Kidney capillary endothelial cell (primary cell): ENCODE data around the gene BATF3.

Experiments used
- DNase-seq: peaks from one replicate; pipeline ENCODE4 v3.0.0-alpha.2; 2018; ENCODE audit warnings: low spot score

BATF3 gene

GRCh38 chr1:212703991-212704564, 4.4 kb upstream of the BATF3 start:
- DNase-seq, result no peak

GRCh38 chr1:212702672-212703071, 3.0 kb upstream of the BATF3 start:
- DNase-seq, result no peak

GRCh38 chr1:212701910-212702309, 2.3 kb upstream of the BATF3 start:
- DNase-seq, result no peak

GRCh38 chr1:212700892-212701819, 1.5 kb upstream of the BATF3 start:
- DNase-seq, result no peak

GRCh38 chr1:212700223-212700891, 717 bp upstream of the BATF3 start:
- DNase-seq, result no peak

- no peak for DNase-seq
Observed at GRCh38 chr1:212699104-212699624, 476 bp downstream of the BATF3 start.

GRCh38 chr1:212698467-212699103, 1.1 kb downstream of the BATF3 start:
- no peak for DNase-seq

GRCh38 chr1:212696721-212697331, 2.8 kb downstream of the BATF3 start:
- no peak for DNase-seq

GRCh38 chr1:212692774-212693644, 6.6 kb downstream of the BATF3 start:
- DNase-seq, result no peak

GRCh38 chr1:212691561-212692071, 8.0 kb downstream of the BATF3 start:
- DNase-seq, result no peak

- no peak for DNase-seq
Observed at GRCh38 chr1:212690816-212691403, 8.7 kb downstream of the BATF3 start.

- DNase-seq, result no peak
Observed at GRCh38 chr1:212689758-212690529, 9.7 kb downstream of the BATF3 start.

GRCh38 chr1:212689196-212689725, 10.4 kb downstream of the BATF3 start:
- DNase-seq, result no peak

GRCh38 chr1:212688341-212689047, 11.1 kb downstream of the BATF3 start:
- no peak for DNase-seq

- no peak for DNase-seq
Observed at GRCh38 chr1:212687811-212688210, 11.8 kb downstream of the BATF3 start.

- no peak for DNase-seq
Observed at GRCh38 chr1:212686591-212686990, 13.0 kb downstream of the BATF3 start.

GRCh38 chr1:212686069-212686468, 13.6 kb downstream of the BATF3 start:
- DNase-seq, result no peak

- DNase-seq, result no peak
Observed at GRCh38 chr1:212685429-212685828, 14.2 kb downstream of the BATF3 start.
